ENCODE data around the gene ADH1C. TPM values are rescaled to one million over a fixed set of nuclear protein-coding genes. Genes with fewer than 3 reads are reported as not detected.

Gene ADH1C
- total RNA-seq, 1 experiment from 2014 or later = not detected

GRCh38 chr4:99300934-99301333 is 51.6 kb downstream of the ADH1C start:
- H3K27me3 ChIP-seq (ENCODE audit: low read length) = no peaks in the 10 kb centered on the region
- no peak overlapping the region for H3K4me2 ChIP-seq (ENCODE audit: low read length)
- no peak overlapping the region for H3K27ac ChIP-seq (ENCODE audit: low read length)
- no peak overlapping the region for H2AFZ ChIP-seq (ENCODE audit: low read length)
- ChIA-PET CTCF (no interaction called here), POLR2A (ENCODE audit: unreplicated experiment) (no interaction called here)
- H3K9ac ChIP-seq (ENCODE audit: low read length) = no peak overlapping the region
- DNase-seq = peak; percentile 36
- no peaks in the 10 kb centered on the region for H3K79me2 ChIP-seq (ENCODE audit: low read length)
- H3K36me3 ChIP-seq (ENCODE audit: low read depth, low read length) = no peaks in the 10 kb centered on the region
- no peaks in the 10 kb centered on the region for H3K4me1 ChIP-seq (ENCODE audit: insufficient read depth, low read length)
- intact Hi-C loops (cut with micrococcal nuclease) = no loop called here
- H3K4me3 ChIP-seq (ENCODE audit: low read length) = no peak overlapping the region
- TF ChIP-seq EZH2phosphoT487 (IDR thresholded peaks at IDR 0.05; ENCODE audit: borderline replicate concordance, low read length) = no peak
- no peak for TF ChIP-seq EZH2 (IDR thresholded peaks at IDR 0.05; ENCODE audit: low read length, unreplicated experiment)
- TF ChIP-seq CTCF (conservative IDR thresholded peaks at IDR 0.05; ENCODE audit: low read depth, low read length) = no peak
- no peaks in the 10 kb centered on the region for H3K9me3 ChIP-seq (ENCODE audit: low read length)
- H4K20me1 ChIP-seq (ENCODE audit: low read length) = no peaks in the 10 kb centered on the region
- H3F3A ChIP-seq (ENCODE audit: low read length, unreplicated experiment) = no peaks in the 10 kb centered on the region
- H3K9me2 ChIP-seq (replicated peaks; ENCODE audit: low read length) = no peaks in the 10 kb centered on the region
- no peak for ATAC-seq
- BruUV-seq (replicated peaks) = no TSS peak

DNA sequence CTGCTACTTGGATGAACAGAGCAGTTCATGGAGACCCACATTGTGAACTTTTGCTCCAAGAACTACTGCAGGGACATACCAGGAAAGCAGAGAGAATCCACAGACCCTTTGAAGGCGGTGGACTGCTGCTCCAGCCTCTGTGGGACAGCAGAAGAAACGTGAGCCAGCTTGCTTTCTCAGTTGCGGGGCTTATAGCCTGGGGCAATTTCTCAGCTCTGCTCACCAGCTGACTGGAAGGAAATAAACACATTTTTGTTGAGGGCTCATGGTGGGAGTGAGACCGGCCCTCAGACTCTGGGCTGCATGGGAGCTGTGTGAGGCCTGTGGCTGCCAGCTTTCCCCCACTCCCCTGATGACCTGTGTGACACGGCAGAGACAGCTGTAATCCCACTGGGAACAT is 59.2 kb downstream of the ADH1C start:
- no peak overlapping the region for H2AFZ ChIP-seq (ENCODE audit: low read length)
- no peak overlapping the region for H3K27ac ChIP-seq (ENCODE audit: low read length)
- H3K4me3 ChIP-seq (ENCODE audit: low read length) = no peak overlapping the region
- no peak for TF ChIP-seq EZH2phosphoT487 (IDR thresholded peaks at IDR 0.05; ENCODE audit: borderline replicate concordance, low read length)
- TF ChIP-seq CTCF (conservative IDR thresholded peaks at IDR 0.05; ENCODE audit: low read depth, low read length) = no peak
- no peak for TF ChIP-seq EZH2 (IDR thresholded peaks at IDR 0.05; ENCODE audit: low read length, unreplicated experiment)
- H3K9me3 ChIP-seq (ENCODE audit: low read length) = no peaks in the 10 kb centered on the region
- ChIA-PET CTCF (no interaction called here), POLR2A (ENCODE audit: unreplicated experiment) (no interaction called here)
- intact Hi-C loops (cut with micrococcal nuclease) = no loop called here
- H3K79me2 ChIP-seq (ENCODE audit: low read length) = no peaks in the 10 kb centered on the region
- no peaks in the 10 kb centered on the region for H3F3A ChIP-seq (ENCODE audit: low read length, unreplicated experiment)
- DNase-seq (no peak), ATAC-seq (no peak)
- H3K9me2 ChIP-seq (replicated peaks; ENCODE audit: low read length) = no peaks in the 10 kb centered on the region
- BruUV-seq (replicated peaks) = no TSS peak
- H3K9ac ChIP-seq (ENCODE audit: low read length) = no peak overlapping the region
- H3K27me3 ChIP-seq (ENCODE audit: low read length) = no peaks in the 10 kb centered on the region
- no peak overlapping the region for H3K4me2 ChIP-seq (ENCODE audit: low read length)
- no peaks in the 10 kb centered on the region for H3K4me1 ChIP-seq (ENCODE audit: insufficient read depth, low read length)
- H4K20me1 ChIP-seq (ENCODE audit: low read length) = no peaks in the 10 kb centered on the region
- no peaks in the 10 kb centered on the region for H3K36me3 ChIP-seq (ENCODE audit: low read depth, low read length)

DNA sequence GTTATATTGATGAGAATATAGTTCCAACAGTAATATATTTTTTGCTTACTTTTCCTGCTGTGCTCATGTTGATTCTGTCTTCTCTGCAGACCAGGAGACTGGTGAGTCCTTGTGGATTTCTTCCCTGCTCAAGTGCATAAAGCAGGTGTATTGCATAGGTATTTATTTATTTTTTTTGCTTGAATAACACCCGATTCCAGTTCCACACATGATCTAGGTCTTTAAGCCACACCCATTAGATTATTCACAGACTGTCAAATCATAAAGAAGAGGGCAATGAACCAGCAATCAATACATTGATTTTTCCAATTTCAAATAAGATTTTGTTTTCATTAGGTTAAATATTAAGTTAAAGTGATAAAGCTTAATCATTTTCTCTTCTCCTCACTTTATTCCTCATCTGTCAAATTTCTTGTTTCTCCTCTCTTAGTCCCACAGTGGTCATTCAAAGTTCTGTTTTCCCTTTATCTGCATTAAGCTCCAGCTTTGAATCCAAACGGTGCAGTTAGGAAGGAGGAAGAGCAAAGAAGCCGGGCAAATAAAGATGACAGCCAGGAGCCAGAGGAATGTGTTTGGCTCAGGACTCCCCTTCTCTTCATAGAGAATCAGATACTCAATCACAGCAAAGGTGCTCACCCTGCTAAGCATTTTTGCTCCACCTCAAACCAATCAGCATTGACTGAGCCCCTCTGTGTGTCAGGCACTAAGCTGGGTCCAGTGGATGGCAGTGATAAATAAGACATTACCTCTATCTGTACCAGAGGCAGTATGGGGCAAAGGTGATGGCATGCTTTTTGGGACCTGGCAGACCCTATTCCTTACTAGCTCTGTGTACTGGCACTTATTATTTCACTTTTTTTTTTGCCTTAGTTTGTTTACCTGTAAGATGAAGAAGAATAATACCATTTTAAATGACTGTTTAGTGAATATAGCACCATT is 61.4 kb downstream of the ADH1C start, which contains the start of gene ADH1A:
Gene ADH1A (minus strand): TSS at position 138 of the 939 bp plus-strand sequence. CDS start 71 bp downstream, at position 67.
- CTCF ChIA-PET = no interaction called here
- Histone ChIP-seq H3K9me3 (ENCODE audit: low read length) (no peaks in the 10 kb centered on the region), H3K36me3 (ENCODE audit: low read depth, low read length) (no peaks in the 10 kb centered on the region), H3K27me3 (ENCODE audit: low read length) (no peaks in the 10 kb centered on the region), H2AFZ (ENCODE audit: low read length) (no peak within 1 kb of the TSS), H4K20me1 (ENCODE audit: low read length) (no peaks in the 10 kb centered on the region), H3F3A (ENCODE audit: low read length, unreplicated experiment) (no peaks in the 10 kb centered on the region), H3K9ac (ENCODE audit: low read length) (no peak within 1 kb of the TSS), H3K4me2 (ENCODE audit: low read length) (no peak within 1 kb of the TSS), H3K79me2 (ENCODE audit: low read length) (no peaks in the 10 kb centered on the region), H3K4me3 (ENCODE audit: low read length) (no peak within 1 kb of the TSS), H3K9me2 (replicated peaks; ENCODE audit: low read length) (no peaks in the 10 kb centered on the region), H3K4me1 (ENCODE audit: insufficient read depth, low read length) (no peaks in the 10 kb centered on the region), H3K27ac (ENCODE audit: low read length) (no peak within 1 kb of the TSS)
- no peak for TF ChIP-seq EZH2phosphoT487 (IDR thresholded peaks at IDR 0.05; ENCODE audit: borderline replicate concordance, low read length)
- TF ChIP-seq CTCF (conservative IDR thresholded peaks at IDR 0.05; ENCODE audit: low read depth, low read length) = no peak
- TF ChIP-seq EZH2 (IDR thresholded peaks at IDR 0.05; ENCODE audit: low read length, unreplicated experiment) = no peak
- POLR2A ChIA-PET (ENCODE audit: unreplicated experiment) = no interaction called here
- ATAC-seq = no peak
- BruUV-seq (replicated peaks) = no TSS peak
- no peak for DNase-seq
- intact Hi-C loops (cut with micrococcal nuclease) = no loop called here

All from PC-3 (cell line).